ENCODE measurements around the gene EPN3. TPM values are rescaled to one million over a fixed set of nuclear protein-coding genes. Genes with fewer than 3 reads are reported as not detected.

Gene EPN3
- total RNA-seq, 2 experiments from 2014 or later = not detected

GRCh38 chr17:50487213-50488096 lies 45.1 kb upstream of the EPN3 start:
- peaks cover 37% of the 10 kb centered on the region for H3K36me3 Mint-ChIP-seq (ENCODE audit: low read depth)
- no peak for DNase-seq
- POLR2A ChIA-PET = no interaction called here
- ATAC-seq (ENCODE audit: poor library complexity) = no peak
- TF ChIP-seq, protein P1, sequence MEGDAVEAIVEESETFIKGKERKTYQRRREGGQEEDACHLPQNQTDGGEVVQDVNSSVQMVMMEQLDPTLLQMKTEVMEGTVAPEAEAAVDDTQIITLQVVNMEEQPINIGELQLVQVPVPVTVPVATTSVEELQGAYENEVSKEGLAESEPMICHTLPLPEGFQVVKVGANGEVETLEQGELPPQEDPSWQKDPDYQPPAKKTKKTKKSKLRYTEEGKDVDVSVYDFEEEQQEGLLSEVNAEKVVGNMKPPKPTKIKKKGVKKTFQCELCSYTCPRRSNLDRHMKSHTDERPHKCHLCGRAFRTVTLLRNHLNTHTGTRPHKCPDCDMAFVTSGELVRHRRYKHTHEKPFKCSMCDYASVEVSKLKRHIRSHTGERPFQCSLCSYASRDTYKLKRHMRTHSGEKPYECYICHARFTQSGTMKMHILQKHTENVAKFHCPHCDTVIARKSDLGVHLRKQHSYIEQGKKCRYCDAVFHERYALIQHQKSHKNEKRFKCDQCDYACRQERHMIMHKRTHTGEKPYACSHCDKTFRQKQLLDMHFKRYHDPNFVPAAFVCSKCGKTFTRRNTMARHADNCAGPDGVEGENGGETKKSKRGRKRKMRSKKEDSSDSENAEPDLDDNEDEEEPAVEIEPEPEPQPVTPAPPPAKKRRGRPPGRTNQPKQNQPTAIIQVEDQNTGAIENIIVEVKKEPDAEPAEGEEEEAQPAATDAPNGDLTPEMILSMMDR (IDR thresholded peaks at IDR 0.05) = no peak
- Histone ChIP-seq H3K4me3 (ENCODE audit: low read length) (no peak overlapping the region), H3K27me3 (ENCODE audit: control insufficient read depth in 1 of 2, insufficient read depth in 2 of 2, low read length in 2 of 2) (no peaks in the 10 kb centered on the region), H3K4me1 (ENCODE audit: insufficient read depth, low read length) (peaks cover 1% of the 10 kb centered on the region), H3K9me3 (ENCODE audit: control insufficient read depth in 1 of 2, insufficient read depth in 1 of 2, low read length in 2 of 2) (no peaks in the 10 kb centered on the region), H3K27ac (ENCODE audit: low read depth in 1 of 2, low read length in 2 of 2) (no peak overlapping the region), H3K36me3 (ENCODE audit: insufficient read depth, low read length) (peaks cover 33% of the 10 kb centered on the region)
- no peaks in the 10 kb centered on the region for H3K9me3 Mint-ChIP-seq
- no peak overlapping the region for H3K27ac Mint-ChIP-seq
- no peak overlapping the region for H3K4me3 Mint-ChIP-seq
- H3K27me3 Mint-ChIP-seq = no peaks in the 10 kb centered on the region
- no peaks in the 10 kb centered on the region for H3K4me1 Mint-ChIP-seq (ENCODE audit: low read depth)
- intact Hi-C loops (cut with DNase I, micrococcal nuclease) = loop anchor here in 1 of 2 experiments (10.0 kb wide), 1 partner anchor 57 kb away; the partner anchor contains the start of gene SPATA20
- CTCF ChIA-PET = interaction anchor here (0.7 kb wide), 1 partner anchor 59 kb away, joined by 4 read pairs; no protein-coding TSS in a partner anchor

DNA sequence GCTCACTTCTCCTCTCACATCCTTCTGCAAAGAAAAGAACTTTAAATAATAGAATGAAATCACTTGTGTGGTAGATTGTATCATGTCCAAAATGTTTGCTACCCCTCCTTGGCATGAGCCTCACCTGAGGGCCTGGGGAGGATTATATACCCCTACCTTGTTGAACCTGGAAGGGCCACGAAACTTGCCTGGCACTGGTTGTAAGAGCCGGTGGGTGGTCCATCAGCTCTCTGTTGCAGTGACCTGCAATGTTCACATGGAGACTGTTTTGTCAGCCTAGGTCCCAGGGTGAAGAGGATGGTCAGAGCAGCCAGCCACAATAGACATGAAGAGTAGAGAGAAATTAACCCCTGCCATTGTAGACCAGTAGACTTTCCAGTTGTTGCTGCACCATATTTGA lies 43.7 kb upstream of the EPN3 start:
- H3K9me3 Mint-ChIP-seq = no peaks in the 10 kb centered on the region
- POLR2A ChIA-PET = no interaction called here
- ATAC-seq (ENCODE audit: poor library complexity) = no peak
- Histone ChIP-seq H3K9me3 (ENCODE audit: control insufficient read depth in 1 of 2, insufficient read depth in 1 of 2, low read length in 2 of 2) (no peaks in the 10 kb centered on the region), H3K27ac (ENCODE audit: low read depth in 1 of 2, low read length in 2 of 2) (no peak overlapping the region), H3K27me3 (ENCODE audit: control insufficient read depth in 1 of 2, insufficient read depth in 2 of 2, low read length in 2 of 2) (no peaks in the 10 kb centered on the region), H3K4me3 (ENCODE audit: low read length) (no peak overlapping the region), H3K4me1 (ENCODE audit: insufficient read depth, low read length) (no peaks in the 10 kb centered on the region), H3K36me3 (ENCODE audit: insufficient read depth, low read length) (peaks cover 20% of the 10 kb centered on the region)
- intact Hi-C loops (cut with DNase I, micrococcal nuclease) = loop anchor here in 1 of 2 experiments (10.0 kb wide), 1 partner anchor 56 kb away; the partner anchor contains the start of gene SPATA20
- H3K36me3 Mint-ChIP-seq (ENCODE audit: low read depth) = peaks cover 24% of the 10 kb centered on the region
- TF ChIP-seq, protein P1 (IDR thresholded peaks at IDR 0.05) = no peak
- no peak for DNase-seq
- CTCF ChIA-PET = no interaction called here
- no peaks in the 10 kb centered on the region for H3K4me1 Mint-ChIP-seq (ENCODE audit: low read depth)
- H3K27me3 Mint-ChIP-seq = no peaks in the 10 kb centered on the region
- H3K27ac Mint-ChIP-seq = no peak overlapping the region
- H3K4me3 Mint-ChIP-seq = no peak overlapping the region

- intact Hi-C loops (cut with DNase I, micrococcal nuclease) = no loop called here
- Mint-ChIP-seq H3K9me3 (no peaks in the 10 kb centered on the region), H3K4me1 (ENCODE audit: low read depth) (no peaks in the 10 kb centered on the region), H3K27ac (no peak overlapping the region), H3K27me3 (no peaks in the 10 kb centered on the region), H3K4me3 (no peak overlapping the region), H3K36me3 (ENCODE audit: low read depth) (no peaks in the 10 kb centered on the region)
- H3K4me3 ChIP-seq (ENCODE audit: low read length) = no peak overlapping the region
- H3K4me1 ChIP-seq (ENCODE audit: insufficient read depth, low read length) = no peaks in the 10 kb centered on the region
- POLR2A ChIA-PET = no interaction called here
- ATAC-seq (ENCODE audit: poor library complexity) (no peak), DNase-seq (no peak)
- TF ChIP-seq, protein P1 (IDR thresholded peaks at IDR 0.05) = no peak
- CTCF ChIA-PET = no interaction called here
- no peak overlapping the region for H3K27ac ChIP-seq (ENCODE audit: low read depth in 1 of 2, low read length in 2 of 2)
- H3K36me3 ChIP-seq (ENCODE audit: insufficient read depth, low read length) = peaks cover 3% of the 10 kb centered on the region
- no peaks in the 10 kb centered on the region for H3K9me3 ChIP-seq (ENCODE audit: control insufficient read depth in 1 of 2, insufficient read depth in 1 of 2, low read length in 2 of 2)
- peaks cover 0 to 5% of the 10 kb centered on the region in 2 experiments for H3K27me3 ChIP-seq (ENCODE audit: control insufficient read depth in 1 of 2, insufficient read depth in 2 of 2, low read length in 2 of 2)
Observed at GRCh38 chr17:50491505-50491904, 41.0 kb upstream of the EPN3 start.

All from CD4-positive, alpha-beta T cell (primary cell).